D721Med (cell line): ENCODE measurements around the gene C9orf50.

Experiments used
- DNase-seq: peaks from one replicate; pipeline ENCODE4 v3.0.0; 2011; ENCODE audit warnings: low spot score; ENCODE audit not compliant: insufficient read length
- FAIRE-seq: peaks from 2 replicates; lab custom pipeline; 2011; peaks lifted over from hg19 to GRCh38; lab: Jason Lieb, UNC
- TF ChIP-seq, protein P1 (sequence below): IDR thresholded peaks from 2 replicates; pipeline ENCODE4 v1.5.1; 2012; ENCODE audit warnings: mild to moderate bottlenecking, control low read depth; ENCODE audit not compliant: insufficient read depth; ENCODE audit errors: missing control alignments

C9orf50 gene, protein sequence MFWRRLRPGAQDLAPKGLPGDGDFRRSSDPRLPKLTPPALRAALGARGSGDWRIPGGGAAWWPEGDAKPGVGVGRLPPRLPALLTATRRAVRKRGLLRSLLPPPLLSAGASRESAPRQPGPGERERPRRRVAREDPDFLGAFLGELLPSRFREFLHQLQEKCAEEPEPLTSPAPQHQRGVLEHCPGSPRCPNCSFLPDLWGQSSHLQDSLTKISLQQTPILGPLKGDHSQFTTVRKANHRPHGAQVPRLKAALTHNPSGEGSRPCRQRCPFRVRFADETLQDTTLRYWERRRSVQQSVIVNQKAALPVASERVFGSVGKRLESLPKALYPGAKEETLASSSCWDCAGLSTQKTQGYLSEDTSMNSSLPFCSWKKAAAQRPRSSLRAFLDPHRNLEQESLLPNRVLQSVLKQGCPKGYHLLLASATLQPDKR

DNA sequence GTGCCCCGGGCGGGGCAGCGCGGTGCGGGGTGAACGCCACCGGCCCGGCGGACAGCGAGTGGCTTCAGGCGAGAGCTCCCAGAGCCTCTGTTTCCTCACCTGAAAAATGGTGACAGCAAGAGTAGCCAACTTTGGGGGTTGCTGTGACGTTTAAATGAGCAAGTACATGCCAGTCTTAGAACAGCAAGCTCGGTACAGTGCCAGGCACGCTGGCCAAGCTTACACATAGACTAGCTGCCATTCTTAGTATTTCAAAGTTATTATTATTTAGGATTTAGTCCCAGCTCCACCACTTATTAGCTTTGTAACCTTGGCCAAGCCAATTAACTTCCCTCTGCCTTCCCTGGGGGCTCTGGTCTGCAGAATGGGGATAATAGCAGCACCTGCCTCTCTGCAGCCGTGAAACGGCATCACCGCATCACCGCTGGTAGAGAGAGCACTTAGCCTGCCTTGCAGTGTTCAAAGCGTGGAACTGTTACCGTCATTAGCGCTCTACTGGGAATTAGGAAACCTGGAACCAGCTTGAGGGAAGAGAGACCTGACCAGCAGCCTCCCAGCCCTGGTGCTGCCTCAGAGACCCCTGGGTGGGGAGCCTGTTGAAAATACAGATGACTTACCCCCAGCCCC is at the start of gene C9orf50:
Gene C9orf50, minus strand, starts transcription at position 433 of the 627 bp plus-strand sequence. CDS start 527 bp downstream, outside the sequence.
- FAIRE-seq (no peak), DNase-seq (no peak)
- TF ChIP-seq, protein P1, sequence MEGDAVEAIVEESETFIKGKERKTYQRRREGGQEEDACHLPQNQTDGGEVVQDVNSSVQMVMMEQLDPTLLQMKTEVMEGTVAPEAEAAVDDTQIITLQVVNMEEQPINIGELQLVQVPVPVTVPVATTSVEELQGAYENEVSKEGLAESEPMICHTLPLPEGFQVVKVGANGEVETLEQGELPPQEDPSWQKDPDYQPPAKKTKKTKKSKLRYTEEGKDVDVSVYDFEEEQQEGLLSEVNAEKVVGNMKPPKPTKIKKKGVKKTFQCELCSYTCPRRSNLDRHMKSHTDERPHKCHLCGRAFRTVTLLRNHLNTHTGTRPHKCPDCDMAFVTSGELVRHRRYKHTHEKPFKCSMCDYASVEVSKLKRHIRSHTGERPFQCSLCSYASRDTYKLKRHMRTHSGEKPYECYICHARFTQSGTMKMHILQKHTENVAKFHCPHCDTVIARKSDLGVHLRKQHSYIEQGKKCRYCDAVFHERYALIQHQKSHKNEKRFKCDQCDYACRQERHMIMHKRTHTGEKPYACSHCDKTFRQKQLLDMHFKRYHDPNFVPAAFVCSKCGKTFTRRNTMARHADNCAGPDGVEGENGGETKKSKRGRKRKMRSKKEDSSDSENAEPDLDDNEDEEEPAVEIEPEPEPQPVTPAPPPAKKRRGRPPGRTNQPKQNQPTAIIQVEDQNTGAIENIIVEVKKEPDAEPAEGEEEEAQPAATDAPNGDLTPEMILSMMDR: no peak

DNA sequence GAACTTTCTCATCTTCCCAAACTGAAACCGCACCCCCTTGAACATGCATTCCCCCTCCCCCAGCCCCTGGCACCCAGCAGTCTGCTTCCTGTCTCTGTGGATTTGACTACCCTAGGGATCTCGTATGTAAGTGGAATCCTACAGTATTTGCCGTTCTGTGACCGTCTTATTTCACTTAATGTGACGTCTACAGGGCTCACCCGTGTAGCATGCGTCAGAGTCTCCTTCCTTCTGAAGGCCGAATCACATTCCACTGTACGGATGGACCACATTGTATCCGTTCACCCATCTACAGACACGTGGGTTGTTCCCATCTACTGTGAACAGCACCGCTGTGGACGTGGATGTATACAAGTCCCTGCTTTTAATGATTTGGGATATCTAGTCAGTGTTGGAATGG is 49.0 kb upstream of the C9orf50 start:
- FAIRE-seq (no peak), DNase-seq (no peak)
- TF ChIP-seq, protein P1: no peak

DNA sequence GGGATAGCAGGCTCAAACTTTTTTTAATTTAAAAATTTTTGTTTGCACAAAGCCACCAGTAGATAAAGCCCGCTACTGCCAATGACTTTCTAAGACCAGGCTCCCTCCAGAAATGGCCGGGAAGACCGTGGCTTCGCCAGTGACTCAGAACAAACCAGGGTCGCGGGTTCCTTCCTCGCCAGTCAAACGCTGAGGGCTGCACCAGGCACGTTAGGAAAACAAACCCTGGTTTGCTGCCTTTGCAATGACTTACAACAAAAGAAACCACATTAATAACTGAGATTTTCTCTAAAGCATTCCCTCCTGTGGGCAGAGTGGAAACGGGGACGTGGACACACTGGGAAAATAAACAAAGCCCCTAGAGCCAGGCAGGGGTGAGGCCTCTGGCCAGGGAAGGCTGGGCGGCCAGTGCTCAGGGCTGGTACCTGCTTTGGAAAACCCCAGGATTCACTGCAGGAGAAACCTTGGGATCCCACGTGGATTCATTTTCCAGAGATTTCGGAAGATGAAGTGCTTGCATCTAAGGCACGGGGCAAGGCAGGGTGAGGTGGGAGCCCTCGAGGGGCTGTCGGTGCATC is 48.3 kb upstream of the C9orf50 start:
- DNase-seq (no peak), FAIRE-seq (no peak)
- TF ChIP-seq, protein P1: no peak

DNA sequence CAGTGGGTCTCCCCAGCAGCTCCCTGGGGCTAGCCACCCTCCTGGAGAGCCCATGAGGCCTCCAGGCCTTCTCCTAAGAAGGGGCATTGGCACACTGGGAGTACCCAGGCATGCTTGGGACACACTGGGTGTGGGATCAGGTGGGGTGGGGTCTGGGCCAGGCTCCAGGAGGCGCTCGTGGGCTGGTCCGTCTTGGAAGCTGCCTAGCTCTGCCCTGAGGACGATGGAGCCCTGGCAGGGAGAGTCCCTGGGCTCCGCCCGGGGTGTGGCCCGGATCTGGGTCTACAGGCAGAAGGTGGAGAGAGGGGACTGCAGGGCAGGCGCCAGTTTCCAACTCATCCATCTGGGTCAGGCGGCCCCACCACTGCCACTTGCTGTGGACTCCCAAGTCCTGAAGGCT is 46.9 kb upstream of the C9orf50 start:
- no peak for DNase-seq
- no peak for FAIRE-seq
- TF ChIP-seq, protein P1: no peak

DNA sequence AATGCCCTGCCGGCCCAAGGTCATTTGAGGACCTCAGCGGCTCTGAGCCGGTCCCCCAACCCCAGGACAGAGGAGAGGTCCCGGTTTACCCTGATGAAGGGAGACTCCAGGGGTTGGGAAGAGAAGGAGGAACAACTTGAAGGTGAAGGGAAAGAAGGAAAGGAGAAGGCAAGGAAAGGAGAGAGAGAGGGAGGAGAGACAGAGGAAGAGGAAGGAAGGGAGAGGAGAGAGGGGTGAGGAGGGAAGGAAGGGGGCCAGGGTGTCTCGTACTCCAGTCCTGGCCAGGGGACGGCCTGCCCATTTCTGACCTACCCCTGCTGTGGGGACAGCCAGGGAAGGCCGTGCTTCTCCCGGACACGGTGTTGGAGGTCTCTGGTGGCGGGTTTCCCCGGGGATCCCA is 46.5 kb upstream of the C9orf50 start:
- TF ChIP-seq, protein P1: no peak
- DNase-seq (no peak), FAIRE-seq (no peak)

DNA sequence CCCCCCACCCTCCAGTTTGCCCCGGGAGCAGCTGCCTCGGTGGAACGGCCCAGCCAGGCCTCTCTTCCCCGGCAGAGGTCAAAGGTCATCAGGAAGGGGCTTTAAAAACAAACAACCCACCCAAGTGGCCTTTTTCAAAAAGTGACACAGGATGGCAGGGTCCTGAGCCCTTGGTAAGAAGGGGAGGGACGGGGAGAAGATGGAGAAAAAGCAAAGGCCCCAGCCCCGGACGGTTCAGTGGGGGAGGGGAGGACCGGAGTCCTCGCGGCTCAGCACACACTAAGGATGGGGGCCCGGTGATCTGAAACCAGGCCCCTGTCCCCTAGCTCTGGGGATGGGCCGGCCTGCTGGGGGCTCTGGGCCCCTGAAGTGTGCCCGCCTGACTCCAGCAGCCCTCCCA is 45.7 kb upstream of the C9orf50 start:
- TF ChIP-seq, protein P1: no peak
- FAIRE-seq (no peak), DNase-seq (no peak)
